GM12892 (cell line): ENCODE data around the gene PRM3.

ENCODE experiments used
- POLR2A ChIP-seq: IDR thresholded peaks from 2 replicates; pipeline ENCODE4 v1.6.1; 2011; ENCODE audit warnings: low read depth, low read length, control low read depth
- POLR2AphosphoS5 ChIP-seq: IDR thresholded peaks from 2 replicates; pipeline ENCODE4 v1.6.1; 2011; ENCODE audit warnings: low read depth, low read length, control low read depth
- TAF1 ChIP-seq: IDR thresholded peaks from 2 replicates; pipeline ENCODE4 v1.6.1; 2011; ENCODE audit warnings: low read depth, mild to moderate bottlenecking, control low read depth, low read length, borderline replicate concordance

DNA sequence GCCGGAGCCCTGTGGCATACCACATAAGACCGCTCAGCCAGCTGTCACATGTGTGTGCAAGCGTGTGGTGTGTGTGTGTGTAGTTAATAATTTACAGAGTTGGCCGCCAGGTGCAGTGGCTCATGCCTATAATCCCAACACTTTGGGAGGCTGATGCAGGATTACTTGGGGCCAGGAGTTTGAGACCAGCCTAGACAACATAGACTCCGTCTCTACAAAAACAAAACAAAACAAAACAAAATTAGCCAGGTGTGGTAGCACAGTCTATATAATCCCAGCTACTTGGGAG is 37.8 kb downstream of the PRM3 start:
- TF ChIP-seq POLR2A (no peak), POLR2AphosphoS5 (no peak), TAF1 (no peak)
